ENCODE data around the gene TLE1.
A peak's percentile ranks its signal among the peaks of the same experiment; 100 is the strongest.

TLE1 gene

GRCh38 chr9:81579381-81579780 is 110.0 kb downstream of the TLE1 start:
- DNase-seq: no peak

- DNase-seq: no peak
Observed at GRCh38 chr9:81578606-81579005, 110.7 kb downstream of the TLE1 start.

- no peak for DNase-seq
Observed at GRCh38 chr9:81575956-81576355, 113.4 kb downstream of the TLE1 start.

GRCh38 chr9:81574405-81574804 is 114.9 kb downstream of the TLE1 start:
- no peak for DNase-seq

GRCh38 chr9:81573415-81574321 is 115.7 kb downstream of the TLE1 start:
- DNase-seq: no peak

GRCh38 chr9:81570083-81570482 is 119.3 kb downstream of the TLE1 start:
- DNase-seq: no peak

GRCh38 chr9:81566074-81566698 is 123.2 kb downstream of the TLE1 start:
- no peak for DNase-seq

GRCh38 chr9:81565609-81566008 is 123.7 kb downstream of the TLE1 start:
- no peak for DNase-seq

GRCh38 chr9:81565144-81565543 is 124.2 kb downstream of the TLE1 start:
- no peak for DNase-seq

GRCh38 chr9:81564632-81565031 is 124.7 kb downstream of the TLE1 start:
- DNase-seq: peak in 51 of 58 donors; percentile 5 to 87 (median 53)

- no peak for DNase-seq
Observed at GRCh38 chr9:81563739-81564138, 125.6 kb downstream of the TLE1 start.

- no peak for DNase-seq
Observed at GRCh38 chr9:81563020-81563407, 126.3 kb downstream of the TLE1 start.

GRCh38 chr9:81562231-81563019 is 126.9 kb downstream of the TLE1 start:
- DNase-seq: peak in 3 of 58 donors; percentile 4 to 7 (median 4)

- no peak for DNase-seq
Observed at GRCh38 chr9:81560851-81561732, 128.3 kb downstream of the TLE1 start.

GRCh38 chr9:81559709-81560108 is 129.6 kb downstream of the TLE1 start:
- DNase-seq: no peak

- no peak for DNase-seq
Observed at GRCh38 chr9:81559197-81559596, 130.2 kb downstream of the TLE1 start.

- DNase-seq: no peak
Observed at GRCh38 chr9:81558091-81558830, 131.1 kb downstream of the TLE1 start.

- DNase-seq: no peak
Observed at GRCh38 chr9:81557452-81558090, 131.8 kb downstream of the TLE1 start.

GRCh38 chr9:81556923-81557322 is 132.4 kb downstream of the TLE1 start:
- DNase-seq: no peak

GRCh38 chr9:81552581-81552991 is 136.8 kb downstream of the TLE1 start:
- DNase-seq: no peak
